ENCODE results near the gene AMIGO2.
"Not testable (repeated sequence)": the region's sequence is repeated elsewhere in the genome, so short reads cannot be mapped to it uniquely, and the experiment has no call there.

AMIGO2 gene

DNA sequence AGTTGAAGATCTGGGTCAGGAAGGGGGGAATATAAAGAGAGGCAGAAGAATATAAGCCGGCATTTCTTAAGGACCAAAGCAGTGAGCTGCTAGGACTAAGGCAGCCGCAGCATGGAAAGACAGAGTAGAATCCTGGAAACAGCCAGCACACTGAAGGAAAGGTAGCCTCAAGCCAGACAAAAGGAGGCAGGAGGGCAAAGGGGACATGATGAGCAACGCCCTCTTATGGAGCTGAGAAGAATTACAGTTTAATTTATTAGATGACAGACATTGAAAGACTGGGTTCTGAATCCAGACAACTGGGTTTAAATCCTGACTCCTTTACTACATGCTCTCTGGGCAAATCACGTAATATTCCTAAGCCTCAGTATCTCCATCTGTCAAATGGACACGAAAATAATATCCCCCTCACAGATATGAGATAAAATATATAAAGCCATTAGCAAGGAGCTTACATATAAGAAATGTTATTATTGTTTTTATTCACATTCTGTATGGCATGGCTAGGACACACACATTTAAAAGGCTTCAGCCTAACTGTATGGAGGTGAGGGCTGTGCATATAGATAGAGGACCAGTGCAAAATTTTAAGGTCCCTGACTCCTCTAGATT lies 8.4 kb downstream of the AMIGO2 start:
- peak; percentile 76 for DNase-seq

DNA sequence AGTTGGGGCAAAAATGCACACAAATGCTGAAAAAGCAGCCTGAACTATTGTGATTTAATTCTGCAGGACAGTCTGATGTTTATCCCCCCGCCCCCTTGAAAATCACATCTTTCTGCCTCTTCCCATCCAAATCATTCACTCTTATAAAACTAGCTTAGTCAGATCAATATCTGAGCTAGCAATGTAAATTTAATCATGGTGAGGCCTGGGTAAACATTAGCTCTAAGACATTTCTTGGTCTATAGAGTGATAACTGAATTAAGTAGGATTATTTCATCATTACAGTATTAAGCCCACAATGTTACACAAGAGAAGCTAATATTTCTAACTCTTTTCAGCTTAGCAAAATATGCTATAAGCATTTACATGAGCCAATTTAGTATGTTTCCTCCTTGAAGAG lies 9.4 kb downstream of the AMIGO2 start:
- no peak for DNase-seq

GRCh38 chr12:47068539-47068938 lies 11.2 kb downstream of the AMIGO2 start:
- DNase-seq: no peak

DNA sequence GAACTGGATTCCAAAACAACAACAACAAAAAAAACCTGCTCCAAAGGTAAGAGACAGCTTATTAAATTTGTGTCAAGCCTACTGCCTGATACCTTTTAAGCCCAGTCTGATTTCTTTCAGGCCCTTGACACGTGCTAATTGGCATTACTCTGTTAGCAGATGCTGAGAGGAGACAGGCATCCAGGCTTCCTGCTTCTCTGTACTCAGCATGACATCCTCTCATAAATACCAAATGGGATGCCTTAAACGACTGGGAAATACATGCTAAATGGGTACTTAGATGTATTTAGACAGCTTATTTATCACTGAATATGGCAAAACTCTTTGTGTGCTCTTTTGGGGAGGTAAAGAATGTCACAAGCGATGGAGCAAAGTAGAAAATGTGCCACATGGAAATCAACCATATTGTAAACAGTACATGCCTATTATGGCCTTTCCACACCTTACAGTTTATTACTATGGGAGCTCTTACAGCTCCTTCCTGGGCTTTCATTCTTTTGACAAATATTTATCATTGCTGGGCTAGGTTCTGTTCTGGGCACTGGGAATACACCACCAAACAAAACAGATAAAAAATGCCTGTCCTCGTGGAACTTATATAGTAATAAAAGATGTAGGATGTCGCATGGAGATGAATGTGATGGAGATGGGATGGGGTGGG lies 11.9 kb downstream of the AMIGO2 start:
- no peak for DNase-seq

DNA sequence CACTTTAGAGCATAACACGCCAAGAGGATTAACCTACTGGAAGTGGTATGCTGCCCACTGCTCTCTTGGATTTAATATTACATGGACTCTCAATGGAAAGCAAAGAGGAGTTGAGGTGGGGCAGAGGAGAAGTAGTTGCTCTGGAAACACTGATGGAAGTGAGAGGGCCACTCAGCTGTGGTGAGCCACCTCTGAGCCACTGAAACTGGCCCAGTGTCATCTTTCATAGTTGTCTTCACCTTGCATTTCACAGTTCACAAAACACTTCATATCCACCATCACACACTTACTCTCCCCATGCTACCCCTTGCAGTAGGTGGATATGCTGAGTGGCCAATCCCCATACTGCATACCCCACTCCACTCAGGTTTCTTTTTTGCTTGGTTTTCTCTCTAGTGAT lies 12.6 kb downstream of the AMIGO2 start:
- DNase-seq: no peak

GRCh38 chr12:47066278-47067025 lies 13.3 kb downstream of the AMIGO2 start:
- no peak for DNase-seq

DNA sequence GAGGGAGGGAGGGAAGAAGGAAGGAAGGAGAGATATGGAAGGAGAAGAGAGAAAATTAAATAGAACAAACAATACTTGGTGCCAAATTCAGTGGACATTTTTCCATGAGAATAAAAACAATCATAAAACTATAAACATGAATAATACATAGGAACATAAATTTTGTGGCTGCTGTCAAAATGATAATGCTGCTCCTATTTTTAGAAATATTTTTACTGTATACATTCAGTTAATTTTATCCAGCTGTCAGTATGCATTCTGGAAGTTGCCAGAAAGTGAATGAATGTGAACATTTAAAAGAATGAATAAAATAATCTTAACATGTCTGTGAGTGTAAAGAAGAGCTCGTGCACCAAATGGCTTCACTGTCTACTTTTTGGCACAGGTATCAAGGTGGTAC lies 14.2 kb downstream of the AMIGO2 start:
- DNase-seq: no peak

- DNase-seq: not testable (repeated sequence)
Measured at GRCh38 chr12:47058640-47059039, 21.1 kb downstream of the AMIGO2 start.

DNA sequence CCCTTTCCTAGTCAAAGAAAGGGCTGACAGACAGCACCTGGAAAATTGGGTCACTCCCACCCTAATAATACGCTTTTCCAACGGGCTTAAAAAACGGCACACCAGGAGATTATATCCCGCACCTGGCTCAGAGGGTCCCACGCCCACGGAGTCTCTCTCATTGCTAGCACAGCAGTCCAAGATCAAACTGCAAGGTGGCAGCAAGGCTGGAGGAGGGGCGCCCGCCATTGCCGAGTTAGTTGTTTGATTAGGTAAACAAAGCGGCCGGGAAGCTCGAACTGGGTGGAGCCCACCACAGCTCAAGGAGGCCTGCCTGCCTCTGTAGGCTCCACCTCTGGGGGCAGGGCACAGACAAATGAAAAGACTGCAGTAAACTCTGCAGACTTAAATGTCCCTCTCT lies 22.8 kb downstream of the AMIGO2 start:
- not testable (repeated sequence) for DNase-seq

- peak; percentile 68 for DNase-seq
Measured at GRCh38 chr12:47055856-47056255, 23.9 kb downstream of the AMIGO2 start.

DNA sequence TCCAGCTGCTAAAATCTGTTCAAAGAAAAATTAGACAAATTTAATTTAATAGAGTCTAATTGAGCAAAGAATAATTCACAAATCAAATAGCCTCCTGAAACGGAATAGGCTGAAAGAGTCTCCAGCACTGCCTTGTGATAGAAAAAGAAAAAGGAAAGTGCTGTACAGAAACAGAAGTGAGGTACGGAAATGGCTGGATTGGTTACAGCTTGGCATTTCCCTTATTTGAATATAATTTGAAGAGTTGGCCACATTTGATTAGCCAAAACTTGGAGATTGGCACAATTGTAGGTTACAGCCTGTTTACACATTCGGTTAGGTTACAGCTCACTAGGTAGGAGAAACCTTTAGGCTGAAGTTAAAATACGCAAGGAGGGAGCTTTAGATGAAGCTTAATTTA lies 25.1 kb downstream of the AMIGO2 start:
- no peak for DNase-seq

- DNase-seq: no peak
Measured at GRCh38 chr12:47053961-47054360, 25.8 kb downstream of the AMIGO2 start.

DNA sequence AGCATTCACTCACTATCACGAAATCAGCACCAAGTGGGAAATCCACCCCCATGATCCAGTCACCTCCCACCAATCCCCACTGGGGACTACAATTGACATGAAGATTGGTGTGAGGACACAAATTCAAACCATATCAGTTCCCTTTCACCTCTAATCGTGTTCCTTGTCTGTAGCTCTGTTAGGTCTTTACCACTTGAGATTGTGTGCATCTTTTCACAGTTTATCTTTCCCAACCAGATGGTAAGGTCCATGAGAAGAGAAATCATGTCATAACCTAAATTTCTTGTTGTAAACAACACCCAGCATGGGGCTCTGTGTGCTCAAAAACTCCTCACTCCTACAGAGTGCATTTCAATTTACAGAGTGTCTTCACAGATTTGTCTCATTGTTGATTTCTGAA lies 27.5 kb downstream of the AMIGO2 start:
- DNase-seq: peak; percentile 26

DNA sequence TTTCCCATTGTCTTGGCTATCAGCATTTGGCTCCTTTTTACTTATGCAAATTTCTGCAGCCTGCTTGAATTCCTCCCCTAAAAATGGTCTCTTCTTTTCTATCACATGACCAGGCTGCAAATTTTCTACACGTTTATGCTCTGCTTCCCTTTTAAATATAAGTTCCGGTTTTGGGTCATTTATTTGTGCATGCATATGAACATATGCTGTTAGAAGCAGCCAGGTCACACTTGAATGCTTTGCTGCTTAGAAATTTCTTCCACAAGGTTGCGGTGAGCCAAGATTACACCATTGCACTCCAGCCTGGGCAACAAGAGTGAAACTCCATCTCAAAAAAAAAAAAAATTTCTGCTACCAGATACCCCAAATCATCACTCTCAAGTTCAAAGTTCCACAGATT lies 28.5 kb downstream of the AMIGO2 start:
- not testable (repeated sequence) for DNase-seq

DNA sequence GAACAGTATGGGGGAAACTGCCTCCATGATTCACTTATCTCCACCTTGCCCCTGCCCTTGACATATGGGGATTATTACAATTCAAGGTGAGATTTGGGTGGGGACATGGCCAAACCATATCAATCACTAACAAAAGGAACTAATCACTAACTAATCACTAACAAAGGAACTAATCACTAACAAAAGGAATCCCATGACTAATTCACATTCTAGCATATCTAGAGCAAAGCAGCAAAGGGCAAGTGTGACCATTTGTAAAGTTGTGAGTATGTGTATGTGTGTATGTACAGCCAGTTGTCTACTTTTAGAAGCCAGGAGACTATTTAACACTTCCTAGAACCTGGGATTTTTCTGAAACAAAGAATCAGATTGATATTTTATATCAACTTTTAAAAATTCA lies 31.2 kb downstream of the AMIGO2 start:
- DNase-seq: no peak

DNA sequence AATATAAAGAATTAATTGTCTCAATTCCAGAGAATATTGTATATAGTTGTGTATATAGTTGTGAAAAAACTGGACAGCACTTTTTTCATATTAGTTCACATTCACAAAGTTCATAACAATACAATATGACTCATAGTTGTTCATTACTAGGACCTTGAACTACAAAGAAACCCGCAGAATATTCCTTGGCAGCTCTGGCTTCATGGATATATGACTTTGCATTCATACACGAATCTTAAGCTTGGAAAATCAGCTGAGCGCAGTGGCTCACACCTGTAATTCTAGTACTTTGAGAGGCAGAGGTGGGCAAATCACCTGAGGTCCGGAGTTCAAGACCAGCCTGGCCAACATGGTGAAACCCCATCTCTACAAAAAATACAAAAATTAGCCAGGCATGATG lies 38.4 kb downstream of the AMIGO2 start:
- DNase-seq: no peak

GRCh38 chr12:47039756-47040155 lies 40.0 kb downstream of the AMIGO2 start:
- no peak for DNase-seq

- no peak for DNase-seq
Measured at GRCh38 chr12:47039079-47039478, 40.7 kb downstream of the AMIGO2 start.

DNA sequence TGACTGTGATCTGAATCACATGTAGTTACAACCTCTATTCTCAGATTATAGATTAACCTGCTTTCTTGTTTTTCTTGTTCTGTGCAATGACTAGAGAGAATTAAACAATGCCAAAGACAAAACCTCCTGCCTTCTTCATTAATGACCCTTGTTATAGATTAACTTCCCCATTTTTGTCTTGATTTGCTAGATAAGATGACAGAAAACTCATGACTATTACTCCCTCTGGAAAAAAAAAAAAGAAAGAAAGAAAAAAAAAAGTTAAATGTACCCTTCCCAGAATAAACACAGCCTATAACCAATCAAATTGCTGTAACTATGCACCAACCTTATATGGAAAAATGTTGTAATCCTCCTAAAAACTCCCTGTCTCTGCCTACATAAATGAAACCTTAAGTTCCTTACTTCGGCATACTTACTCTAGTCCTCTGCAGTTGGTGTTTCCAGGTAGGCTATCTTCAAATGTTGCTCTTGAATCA lies 41.5 kb downstream of the AMIGO2 start:
- DNase-seq: peak; percentile 19

GRCh38 chr12:47035484-47035883 lies 44.3 kb downstream of the AMIGO2 start:
- DNase-seq: no peak

GRCh38 chr12:47034661-47035060 lies 45.1 kb downstream of the AMIGO2 start:
- DNase-seq: no peak

DNA sequence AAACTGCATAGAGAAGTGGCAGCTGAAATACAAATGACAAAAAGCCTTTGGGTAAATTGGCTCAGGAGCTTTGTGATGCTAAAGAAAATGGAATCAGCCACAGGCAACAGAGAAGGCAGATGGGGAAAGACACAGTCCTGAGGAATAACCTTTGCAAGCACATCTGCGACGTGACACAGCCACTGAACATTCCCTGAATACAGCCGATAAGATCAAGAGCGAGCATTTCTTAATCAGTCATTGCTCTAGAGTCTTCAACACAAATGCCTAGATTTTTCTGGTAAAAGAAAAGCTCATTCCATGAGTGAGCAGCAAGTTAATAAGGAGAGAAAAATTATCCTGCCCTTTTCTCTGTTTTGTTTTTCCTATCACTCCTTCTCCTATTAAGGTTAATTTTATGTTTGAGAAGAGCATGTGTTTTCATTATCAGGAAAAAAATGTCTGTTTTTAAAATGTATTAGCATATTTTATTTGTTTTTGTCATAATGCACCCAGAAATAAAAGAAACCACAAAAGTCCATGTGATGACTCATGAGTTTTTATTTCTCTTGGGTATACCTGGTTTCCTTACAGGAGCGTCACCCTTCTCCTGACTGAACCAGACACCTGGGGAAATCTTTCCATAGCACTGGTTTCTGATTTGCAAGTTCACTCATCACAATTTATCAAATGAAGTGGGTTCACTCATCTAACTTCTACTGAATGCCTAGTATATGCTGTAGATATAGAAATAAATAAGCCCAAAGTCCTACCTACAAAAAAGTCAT lies 45.8 kb downstream of the AMIGO2 start:
- no peak for DNase-seq

DNA sequence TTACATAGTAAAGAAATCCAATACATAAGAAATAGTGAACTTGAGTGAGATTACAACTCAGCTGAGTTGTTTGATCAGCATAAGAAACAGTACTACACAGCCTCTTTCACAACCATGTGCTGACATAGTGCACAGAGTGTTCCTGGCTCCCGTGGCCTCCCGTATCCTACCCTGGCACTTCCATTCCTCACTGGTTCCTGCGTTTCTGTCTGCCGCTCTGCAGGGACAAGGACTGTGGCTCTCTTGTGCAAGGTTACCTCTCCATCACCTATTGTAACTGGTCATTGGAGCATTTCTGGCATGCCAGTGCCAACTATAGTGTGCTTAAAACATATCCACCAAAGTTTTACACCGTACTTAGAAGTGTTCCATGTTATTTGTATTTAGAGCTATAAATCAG lies 46.7 kb downstream of the AMIGO2 start:
- no peak for DNase-seq

Measured in hematopoietic multipotent progenitor cell treated with erythropoietin and hydrocortisone succinate and interleukin-3 and kit ligand, for 6 days (in vitro differentiated cells).